Stimulated activated CD4-positive, alpha-beta T cell treated with anti-CD3 and anti-CD28 coated beads, Interleukin-15, amount 100 ng/mL, for 48 hours (primary cell): ENCODE measurements around the gene ZSWIM7.
"Not testable (repeated sequence)": the region's sequence is repeated elsewhere in the genome, so short reads cannot be mapped to it uniquely, and the experiment has no call there.

Experiments
- DNase-seq, 2 donors: peaks; one replicate each; pipeline ENCODE4 v3.0.0-alpha.2; 2020; ENCODE audit warnings: low read depth in 2 of 2

Gene ZSWIM7

GRCh38 chr17:15999974-16000827 lies 697 bp upstream of the ZSWIM7 start:
- DNase-seq = peak in 1 of 2 donors; percentile 25

- DNase-seq = no peak
Observed at GRCh38 chr17:15998031-15998562, 1.4 kb downstream of the ZSWIM7 start.

- DNase-seq = no peak
Observed at GRCh38 chr17:15996322-15996721, 3.2 kb downstream of the ZSWIM7 start.

GRCh38 chr17:15981646-15982580 lies 17.6 kb downstream of the ZSWIM7 start:
- no peak for DNase-seq

GRCh38 chr17:15981208-15981607 lies 18.3 kb downstream of the ZSWIM7 start:
- DNase-seq = peak; percentile 24 to 27

- DNase-seq = not testable (repeated sequence)
Observed at GRCh38 chr17:15979013-15979412, 20.5 kb downstream of the ZSWIM7 start.

- no peak for DNase-seq
Observed at GRCh38 chr17:15978606-15979005, 20.9 kb downstream of the ZSWIM7 start.

- no peak for DNase-seq
Observed at GRCh38 chr17:15977894-15978293, 21.6 kb downstream of the ZSWIM7 start.

GRCh38 chr17:15973834-15974233 lies 25.7 kb downstream of the ZSWIM7 start:
- DNase-seq = no peak

- no peak for DNase-seq
Observed at GRCh38 chr17:15973016-15973415, 26.5 kb downstream of the ZSWIM7 start.

GRCh38 chr17:15972497-15972951 lies 27.0 kb downstream of the ZSWIM7 start:
- no peak for DNase-seq

- DNase-seq = no peak
Observed at GRCh38 chr17:15971882-15972281, 27.6 kb downstream of the ZSWIM7 start.

- DNase-seq = no peak
Observed at GRCh38 chr17:15971098-15971678, 28.3 kb downstream of the ZSWIM7 start.

GRCh38 chr17:15970500-15970899 lies 29.0 kb downstream of the ZSWIM7 start:
- no peak for DNase-seq

GRCh38 chr17:15969463-15969862 lies 30.0 kb downstream of the ZSWIM7 start:
- no peak for DNase-seq

- DNase-seq = no peak
Observed at GRCh38 chr17:15967706-15968399, 31.7 kb downstream of the ZSWIM7 start.

- DNase-seq = no peak
Observed at GRCh38 chr17:15966879-15967248, 32.6 kb downstream of the ZSWIM7 start.

- DNase-seq = no peak
Observed at GRCh38 chr17:15966183-15966878, 33.2 kb downstream of the ZSWIM7 start.

GRCh38 chr17:15965528-15965927 lies 34.0 kb downstream of the ZSWIM7 start:
- DNase-seq = no peak

GRCh38 chr17:15963670-15964110 lies 35.8 kb downstream of the ZSWIM7 start:
- DNase-seq = no peak

GRCh38 chr17:15958484-15958854 lies 41.0 kb downstream of the ZSWIM7 start:
- no peak for DNase-seq
